ENCODE measurements around the gene INPP5F. TPM values are rescaled to one million over a fixed set of nuclear protein-coding genes. Genes with fewer than 3 reads are reported as not detected.

The INPP5F gene
- polyA plus RNA-seq, 1 of the 3 experiments (the other 2 are of a cell fraction), result 7.8 TPM

DNA sequence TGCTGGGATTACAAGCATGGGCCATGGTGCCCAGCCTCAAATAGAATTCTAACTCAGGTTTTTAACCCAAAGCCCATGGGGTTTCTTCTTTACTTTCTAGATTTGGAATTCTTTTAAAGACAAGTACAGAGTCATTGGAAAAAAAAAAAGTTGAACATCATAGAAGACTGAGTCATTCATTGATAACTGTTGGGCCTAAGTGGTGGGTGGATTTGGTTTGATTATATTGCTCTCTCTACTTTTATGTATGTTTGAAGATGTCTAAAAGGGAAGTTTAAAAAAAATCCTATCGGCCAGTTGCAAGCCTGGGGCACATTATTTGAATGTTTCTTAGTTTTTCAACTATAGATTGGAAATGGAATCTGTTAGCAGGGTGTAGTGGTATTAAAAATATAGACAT, 49.7 kb downstream of the INPP5F start:
- peaks cover 2 to 7% of the 10 kb centered on the region in 2 experiments; a peak in 2 of 4 replicates for H3K4me1 ChIP-seq (ENCODE audit: control insufficient read depth in 1 of 2, insufficient read depth in 2 of 2, low read depth in 1 of 2, low read length in 1 of 2)
- no peak overlapping the region for H3K4me3 ChIP-seq (ENCODE audit: low read depth in 2 of 2, low read length in 1 of 2)
- no peak overlapping the region for H3K4me2 ChIP-seq
- WGBS (ENCODE audit: low lambda C conversion rate), result 86% methylated on average over 1 of the region's 1 CpG
- ChIA-PET CTCF (interaction anchor here (1.2 kb wide), 1 partner anchor 11 kb away, joined by 3 read pairs; no protein-coding TSS in a partner anchor), POLR2A (no interaction called here)
- no peaks in the 10 kb centered on the region for H4K20me1 ChIP-seq (ENCODE audit: insufficient read depth)
- H3K79me2 ChIP-seq (ENCODE audit: insufficient read depth), result peaks cover 7% of the 10 kb centered on the region
- H3K9me2 ChIP-seq, result no peaks in the 10 kb centered on the region
- no peaks in the 10 kb centered on the region for H3K27me3 ChIP-seq (ENCODE audit: insufficient read depth)
- TF ChIP-seq EP300 (IDR thresholded peaks at IDR 0.05; ENCODE audit: borderline replicate concordance in 1 of 2, low read depth in 1 of 2, low read length in 1 of 2) (no peak), RFX5 (IDR thresholded peaks at IDR 0.05; ENCODE audit: low read length) (no peak), SMC3 (IDR thresholded peaks at IDR 0.05; ENCODE audit: low read depth, low read length) (no peak), FOSL2 (IDR thresholded peaks at IDR 0.05; ENCODE audit: borderline replicate concordance, low read depth) (no peak), POLR2AphosphoS5 (IDR thresholded peaks at IDR 0.05; ENCODE audit: low read depth, low read length) (no peak), RCOR1 (IDR thresholded peaks at IDR 0.05; ENCODE audit: low read length) (no peak), TEAD4 (IDR thresholded peaks at IDR 0.05; ENCODE audit: borderline replicate concordance, insufficient read depth) (no peak), NFIC (IDR thresholded peaks at IDR 0.05; ENCODE audit: borderline replicate concordance) (no peak), SIN3A (IDR thresholded peaks at IDR 0.05; ENCODE audit: borderline replicate concordance, low read depth, low read length) (no peak), NRF1 (IDR thresholded peaks at IDR 0.05; ENCODE audit: low read depth, low read length) (no peak), CHD2 (IDR thresholded peaks at IDR 0.05; ENCODE audit: low read length, partially characterized antibody) (no peak), MEF2A (IDR thresholded peaks at IDR 0.05; ENCODE audit: borderline replicate concordance, low read depth) (no peak), ELF1 (IDR thresholded peaks at IDR 0.05) (no peak), TAF1 (IDR thresholded peaks at IDR 0.05; ENCODE audit: borderline replicate concordance, low read depth, low read length) (no peak), FOXJ3 (CRISPR knock-in tag; IDR thresholded peaks at IDR 0.05) (no peak)
- TF ChIP-seq, protein P1, sequence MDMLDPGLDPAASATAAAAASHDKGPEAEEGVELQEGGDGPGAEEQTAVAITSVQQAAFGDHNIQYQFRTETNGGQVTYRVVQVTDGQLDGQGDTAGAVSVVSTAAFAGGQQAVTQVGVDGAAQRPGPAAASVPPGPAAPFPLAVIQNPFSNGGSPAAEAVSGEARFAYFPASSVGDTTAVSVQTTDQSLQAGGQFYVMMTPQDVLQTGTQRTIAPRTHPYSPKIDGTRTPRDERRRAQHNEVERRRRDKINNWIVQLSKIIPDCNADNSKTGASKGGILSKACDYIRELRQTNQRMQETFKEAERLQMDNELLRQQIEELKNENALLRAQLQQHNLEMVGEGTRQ (IDR thresholded peaks at IDR 0.05; ENCODE audit: borderline replicate concordance, low read depth, low read length), result no peak
- TF ChIP-seq, protein P2, sequence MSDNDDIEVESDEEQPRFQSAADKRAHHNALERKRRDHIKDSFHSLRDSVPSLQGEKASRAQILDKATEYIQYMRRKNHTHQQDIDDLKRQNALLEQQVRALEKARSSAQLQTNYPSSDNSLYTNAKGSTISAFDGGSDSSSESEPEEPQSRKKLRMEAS (IDR thresholded peaks at IDR 0.05; ENCODE audit: low read depth), result no peak
- TF ChIP-seq, protein P3, sequence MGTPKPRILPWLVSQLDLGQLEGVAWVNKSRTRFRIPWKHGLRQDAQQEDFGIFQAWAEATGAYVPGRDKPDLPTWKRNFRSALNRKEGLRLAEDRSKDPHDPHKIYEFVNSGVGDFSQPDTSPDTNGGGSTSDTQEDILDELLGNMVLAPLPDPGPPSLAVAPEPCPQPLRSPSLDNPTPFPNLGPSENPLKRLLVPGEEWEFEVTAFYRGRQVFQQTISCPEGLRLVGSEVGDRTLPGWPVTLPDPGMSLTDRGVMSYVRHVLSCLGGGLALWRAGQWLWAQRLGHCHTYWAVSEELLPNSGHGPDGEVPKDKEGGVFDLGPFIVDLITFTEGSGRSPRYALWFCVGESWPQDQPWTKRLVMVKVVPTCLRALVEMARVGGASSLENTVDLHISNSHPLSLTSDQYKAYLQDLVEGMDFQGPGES (IDR thresholded peaks at IDR 0.05; ENCODE audit: low read depth, low read length), result no peak
- TF ChIP-seq, protein P4, sequence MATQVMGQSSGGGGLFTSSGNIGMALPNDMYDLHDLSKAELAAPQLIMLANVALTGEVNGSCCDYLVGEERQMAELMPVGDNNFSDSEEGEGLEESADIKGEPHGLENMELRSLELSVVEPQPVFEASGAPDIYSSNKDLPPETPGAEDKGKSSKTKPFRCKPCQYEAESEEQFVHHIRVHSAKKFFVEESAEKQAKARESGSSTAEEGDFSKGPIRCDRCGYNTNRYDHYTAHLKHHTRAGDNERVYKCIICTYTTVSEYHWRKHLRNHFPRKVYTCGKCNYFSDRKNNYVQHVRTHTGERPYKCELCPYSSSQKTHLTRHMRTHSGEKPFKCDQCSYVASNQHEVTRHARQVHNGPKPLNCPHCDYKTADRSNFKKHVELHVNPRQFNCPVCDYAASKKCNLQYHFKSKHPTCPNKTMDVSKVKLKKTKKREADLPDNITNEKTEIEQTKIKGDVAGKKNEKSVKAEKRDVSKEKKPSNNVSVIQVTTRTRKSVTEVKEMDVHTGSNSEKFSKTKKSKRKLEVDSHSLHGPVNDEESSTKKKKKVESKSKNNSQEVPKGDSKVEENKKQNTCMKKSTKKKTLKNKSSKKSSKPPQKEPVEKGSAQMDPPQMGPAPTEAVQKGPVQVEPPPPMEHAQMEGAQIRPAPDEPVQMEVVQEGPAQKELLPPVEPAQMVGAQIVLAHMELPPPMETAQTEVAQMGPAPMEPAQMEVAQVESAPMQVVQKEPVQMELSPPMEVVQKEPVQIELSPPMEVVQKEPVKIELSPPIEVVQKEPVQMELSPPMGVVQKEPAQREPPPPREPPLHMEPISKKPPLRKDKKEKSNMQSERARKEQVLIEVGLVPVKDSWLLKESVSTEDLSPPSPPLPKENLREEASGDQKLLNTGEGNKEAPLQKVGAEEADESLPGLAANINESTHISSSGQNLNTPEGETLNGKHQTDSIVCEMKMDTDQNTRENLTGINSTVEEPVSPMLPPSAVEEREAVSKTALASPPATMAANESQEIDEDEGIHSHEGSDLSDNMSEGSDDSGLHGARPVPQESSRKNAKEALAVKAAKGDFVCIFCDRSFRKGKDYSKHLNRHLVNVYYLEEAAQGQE (IDR thresholded peaks at IDR 0.05; ENCODE audit: low read depth, low read length), result no peak
- TF ChIP-seq, protein P5, sequence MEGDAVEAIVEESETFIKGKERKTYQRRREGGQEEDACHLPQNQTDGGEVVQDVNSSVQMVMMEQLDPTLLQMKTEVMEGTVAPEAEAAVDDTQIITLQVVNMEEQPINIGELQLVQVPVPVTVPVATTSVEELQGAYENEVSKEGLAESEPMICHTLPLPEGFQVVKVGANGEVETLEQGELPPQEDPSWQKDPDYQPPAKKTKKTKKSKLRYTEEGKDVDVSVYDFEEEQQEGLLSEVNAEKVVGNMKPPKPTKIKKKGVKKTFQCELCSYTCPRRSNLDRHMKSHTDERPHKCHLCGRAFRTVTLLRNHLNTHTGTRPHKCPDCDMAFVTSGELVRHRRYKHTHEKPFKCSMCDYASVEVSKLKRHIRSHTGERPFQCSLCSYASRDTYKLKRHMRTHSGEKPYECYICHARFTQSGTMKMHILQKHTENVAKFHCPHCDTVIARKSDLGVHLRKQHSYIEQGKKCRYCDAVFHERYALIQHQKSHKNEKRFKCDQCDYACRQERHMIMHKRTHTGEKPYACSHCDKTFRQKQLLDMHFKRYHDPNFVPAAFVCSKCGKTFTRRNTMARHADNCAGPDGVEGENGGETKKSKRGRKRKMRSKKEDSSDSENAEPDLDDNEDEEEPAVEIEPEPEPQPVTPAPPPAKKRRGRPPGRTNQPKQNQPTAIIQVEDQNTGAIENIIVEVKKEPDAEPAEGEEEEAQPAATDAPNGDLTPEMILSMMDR (IDR thresholded peaks at IDR 0.05), result no peak
- no peak overlapping the region for H3K9ac ChIP-seq
- H2AFZ ChIP-seq (ENCODE audit: low read depth), result no peak overlapping the region
- H3K9me3 ChIP-seq, result no peaks in the 10 kb centered on the region
- no peak for DNase-seq
- peaks cover 0 to 8% of the 10 kb centered on the region in 2 experiments for H3K36me3 ChIP-seq (replicated peaks in 1 of 2; ENCODE audit: control insufficient read depth in 1 of 2, insufficient read depth in 2 of 2, low read length in 1 of 2)
- no peak overlapping the region for H3K27ac ChIP-seq (ENCODE audit: low read depth in 2 of 2, low read length in 1 of 2)
- peaks cover 10% of the 10 kb centered on the region for H3F3A ChIP-seq (replicated peaks; ENCODE audit: insufficient read depth)

Data from SK-N-SH (cell line).